CD14-positive monocyte (primary cell): ENCODE data around the gene WIPI1. TPM values are rescaled to one million over a fixed set of nuclear protein-coding genes. Genes with fewer than 3 reads are reported as not detected.

ENCODE experiments used
- DNase-seq, 3 donors: peaks; one replicate each; pipeline ENCODE4 v3.0.0-alpha.2; 2011 to 2022
- H2AFZ ChIP-seq: 2 replicates; pipeline ENCODE4 v1.6.0; 2012; ENCODE audit warnings: mild to moderate bottlenecking, low read depth, low read length, inconsistent platforms; ENCODE audit not compliant: insufficient read depth, poor library complexity, severe bottlenecking
- H3K27ac ChIP-seq, 2 donors: 1 replicate in 1 of 2; 2 replicates in 1 of 2; pipeline ENCODE4 v1.5.1; 2012 to 2013; ENCODE audit warnings: low read length in 2 of 2, control low read depth in 1 of 2, inconsistent platforms in 1 of 2, low read depth in 1 of 2, mild to moderate bottlenecking in 1 of 2
- H3K27me3 ChIP-seq, 2 donors: one replicate each; pipeline versions ENCODE4 v1.6.0 to v1.6.1; 2011 to 2013; ENCODE audit warnings: low read length in 2 of 2; ENCODE audit not compliant: control insufficient read depth in 2 of 2, insufficient read depth in 2 of 2
- H3K36me3 ChIP-seq, 2 donors: replicated peaks in 1 of 2; 1 replicate in 1 of 2; 2 replicates in 1 of 2; pipeline versions ENCODE4 v1.5.1 to v1.6.1; 2012 to 2013; ENCODE audit warnings: low read length in 2 of 2, control low read depth in 1 of 2, inconsistent platforms in 1 of 2, mild to moderate bottlenecking in 1 of 2; ENCODE audit not compliant: insufficient read depth in 2 of 2, control insufficient read depth in 1 of 2
- H3K4me1 ChIP-seq, 2 donors: 1 replicate in 1 of 2; 2 replicates in 1 of 2; pipeline versions ENCODE4 v1.5.1 to v1.6.1; 2012 to 2013; ENCODE audit warnings: low read length in 2 of 2, control low read depth in 1 of 2, inconsistent platforms in 1 of 2, mild to moderate bottlenecking in 1 of 2, moderate library complexity in 1 of 2; ENCODE audit not compliant: insufficient read depth in 2 of 2, control insufficient read depth in 1 of 2
- H3K4me2 ChIP-seq: replicated peaks from 2 replicates; pipeline ENCODE3; 2012; ENCODE audit warnings: low read length, moderate library complexity, mild to moderate bottlenecking; ENCODE audit not compliant: poor library complexity, severe bottlenecking; ENCODE audit errors: extremely low read depth
- H3K4me3 ChIP-seq, 3 experiments: fragments of 200-600 bp in 1 of 3; sonication (generic) in 1 of 3; replicated peaks in 1 of 3; 1 replicate in 2 of 3; 2 replicates in 1 of 3; pipeline ENCODE4 v1.5.1; 2011 to 2013; ENCODE audit warnings: low read length in 3 of 3, mild to moderate bottlenecking in 3 of 3, control low read depth in 2 of 3, low read depth in 2 of 3, inconsistent platforms in 1 of 3, moderate library complexity in 1 of 3
- H3K79me2 ChIP-seq: 2 replicates; pipeline ENCODE4 v1.6.0; 2012; ENCODE audit warnings: mild to moderate bottlenecking, control low read depth, inconsistent platforms, low read length, moderate library complexity; ENCODE audit not compliant: insufficient read depth
- H3K9ac ChIP-seq: 2 replicates; pipeline ENCODE4 v1.6.0; 2017; ENCODE audit warnings: low read length, mild to moderate bottlenecking; ENCODE audit not compliant: insufficient read depth, poor library complexity, severe bottlenecking
- H3K9me3 ChIP-seq, 2 donors: replicated peaks in 1 of 2; 1 replicate in 1 of 2; 2 replicates in 1 of 2; pipeline versions ENCODE4 v1.5.1 to v1.6.1; 2012 to 2013; ENCODE audit warnings: low read length in 2 of 2, control low read depth in 1 of 2; ENCODE audit not compliant: control insufficient read depth in 1 of 2, insufficient read depth in 1 of 2
- H4K20me1 ChIP-seq: 2 replicates; pipeline ENCODE4 v1.6.0; 2012; ENCODE audit warnings: mild to moderate bottlenecking, low read length, control low read depth, moderate library complexity; ENCODE audit not compliant: insufficient read depth
- H3K27ac Mint-ChIP-seq, 7 donors: one replicate each; pipeline ENCODE4 v1.8.0; 2020; ENCODE audit warnings: mild to moderate bottlenecking in 7 of 7, mixed read lengths in 7 of 7, moderate library complexity in 6 of 7, inconsistent platforms in 2 of 7
- H3K27me3 Mint-ChIP-seq, 3 donors: one replicate each; pipeline ENCODE4 v1.8.0; 2021 to 2022; ENCODE audit warnings: low read depth in 3 of 3, mild to moderate bottlenecking in 3 of 3, mixed read lengths in 3 of 3, moderate library complexity in 3 of 3, inconsistent platforms in 1 of 3
- H3K36me3 Mint-ChIP-seq, 2 donors: one replicate each; pipeline ENCODE4 v1.8.0; 2020; ENCODE audit warnings: mixed read lengths in 2 of 2, inconsistent platforms in 1 of 2, mild to moderate bottlenecking in 1 of 2
- H3K4me1 Mint-ChIP-seq: one replicate; pipeline ENCODE4 v1.8.0; 2020; ENCODE audit warnings: mild to moderate bottlenecking, mixed read lengths
- H3K4me3 Mint-ChIP-seq, 2 donors: one replicate each; pipeline ENCODE4 v1.8.0; 2020; ENCODE audit warnings: mild to moderate bottlenecking in 2 of 2, mixed read lengths in 2 of 2, moderate library complexity in 1 of 2
- H3K9me3 Mint-ChIP-seq, 7 donors: one replicate each; pipeline ENCODE4 v1.8.0; 2020 to 2022; ENCODE audit warnings: mixed read lengths in 7 of 7, mild to moderate bottlenecking in 6 of 7, moderate library complexity in 6 of 7, inconsistent platforms in 2 of 7
- CTCF ChIP-seq: fragments of 200-600 bp; IDR thresholded peaks from one replicate; pipeline ENCODE4 v1.8.0; 2022; ENCODE audit warnings: antibody characterized with exemption, mild to moderate bottlenecking
- WGBS: methylation state at CpG from one replicate; pipeline ENCODE4 v1.1.5; 2013; ENCODE audit warnings: missing lambda C conversion rate; ENCODE audit not compliant: insufficient coverage; 5-methylcytosine and 5-hydroxymethylcytosine counted together
- intact Hi-C, 2 donors: fragments of 100-400 bp; cut with micrococcal nuclease; formaldehyde crosslinking; loops; one replicate each; pipeline versions ENCODE4 v1.15.0 to v1.15.1; 2023
- polyA plus RNA-seq, 3 donors: library from polyadenylated mRNA; depleted of rRNA in 1 of 3; unstranded in 2 of 3; stranded (reverse) in 1 of 3; fragments of 300-500 nt in 2 of 3; fragments of >200 nt in 1 of 3; fragmentation: Illumina TruSeq in 2 of 3; gene quantifications; 1 replicate in 2 of 3; 2 replicates in 1 of 3; pipeline ENCODE4 v1.2.3, GENCODE V29; 2012 to 2021

WIPI1 gene
- polyA plus RNA-seq, 3 donors: 19.9 to 31.9 (median 22.1) TPM

GRCh38 chr17:68458260-68459036, 1.2 kb upstream of the WIPI1 start:
- H3K4me2 ChIP-seq: peak overlapping the region; percentile 84
- peak overlapping the region; percentile 73 for H2AFZ ChIP-seq
- intact Hi-C loops: loop anchor here (5.0 kb wide), 2 partner anchors 211 to 421 kb away; partner anchors contain the start of genes AMZ2 (in 1 of the 2) and KPNA2 (in 1 of the 2)
- peak overlapping the region; percentile 51 to 77 (median 54) for H3K4me3 ChIP-seq
- H3K27me3 ChIP-seq: peaks cover 0 to 5% of the 10 kb centered on the region in 2 donors
- WGBS: no CpG with 5 or more reads among the region's 12 CpGs
- H3K27me3 Mint-ChIP-seq: peaks cover 0 to 8% (median 3%) of the 10 kb centered on the region in 3 donors
- H3K27ac Mint-ChIP-seq: peak overlapping the region; percentile 82 to 92 (median 90)
- peaks cover 10% of the 10 kb centered on the region for H3K79me2 ChIP-seq
- H3K36me3 ChIP-seq: no peaks in the 10 kb centered on the region
- H3K27ac ChIP-seq: peak overlapping the region in 1 of 2 donors; percentile 73
- peaks cover 41 to 42% of the 10 kb centered on the region in 2 donors for H3K4me1 ChIP-seq
- peak overlapping the region; percentile 76 to 79 for H3K4me3 Mint-ChIP-seq
- peaks cover 52% of the 10 kb centered on the region for H3K4me1 Mint-ChIP-seq
- no peak for TF ChIP-seq CTCF
- DNase-seq: no peak
- no peaks in the 10 kb centered on the region for H4K20me1 ChIP-seq
- peak overlapping the region; percentile 37 for H3K9ac ChIP-seq
- peaks cover 0 to 5% (median 0%) of the 10 kb centered on the region in 7 donors for H3K9me3 Mint-ChIP-seq
- no peaks in the 10 kb centered on the region for H3K9me3 ChIP-seq
- H3K36me3 Mint-ChIP-seq: peaks cover 6 to 14% of the 10 kb centered on the region in 2 donors

DNA sequence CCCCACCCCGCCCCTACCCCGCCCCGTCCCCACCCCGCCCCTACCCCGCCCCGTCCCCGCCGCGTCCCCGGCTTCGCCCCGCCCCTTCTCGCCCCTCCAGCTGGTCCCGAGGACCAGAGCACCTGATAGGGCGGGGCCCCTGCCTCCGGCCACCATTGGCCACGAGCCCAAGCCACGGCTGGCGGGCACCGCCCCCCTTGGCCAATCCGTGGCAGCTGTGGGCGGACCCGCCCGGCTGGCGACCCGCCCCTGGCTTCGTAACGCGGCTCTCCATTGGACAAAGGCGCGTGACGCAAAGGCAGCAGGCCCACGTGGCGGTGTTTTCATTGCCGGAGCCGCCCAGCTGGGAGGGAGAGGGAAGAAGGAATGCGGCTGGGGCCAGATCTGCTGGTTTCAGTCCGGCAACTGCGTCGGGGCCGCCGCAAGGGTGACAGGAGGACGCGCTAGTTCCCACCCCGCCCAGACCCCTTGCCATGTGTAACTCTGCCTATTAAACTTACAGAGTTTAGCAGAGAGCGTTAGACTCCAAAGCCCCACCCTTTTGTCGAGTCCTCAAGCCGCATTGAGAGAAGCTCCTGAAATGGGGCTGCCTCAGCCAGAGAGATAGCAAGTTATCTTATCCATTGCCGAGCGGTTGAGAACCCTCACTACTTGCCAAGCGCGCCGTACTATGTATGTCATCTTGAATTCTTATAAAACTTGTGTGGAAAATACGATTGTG, 403 bp upstream of the WIPI1 start:
- intact Hi-C loops: loop anchor here (5.0 kb wide), 2 partner anchors 210 to 420 kb away; partner anchors contain the start of genes AMZ2 (in 1 of the 2) and KPNA2 (in 1 of the 2)
- Mint-ChIP-seq H3K36me3 (peaks cover 9 to 20% of the 10 kb centered on the region in 2 donors), H3K27ac (peak overlapping the region; percentile 84 to 94 (median 90)), H3K4me1 (peaks cover 52% of the 10 kb centered on the region), H3K4me3 (peak overlapping the region; percentile 76 to 79), H3K9me3 (peaks cover 0 to 5% (median 0%) of the 10 kb centered on the region in 7 donors), H3K27me3 (peaks cover 0 to 8% (median 4%) of the 10 kb centered on the region in 3 donors)
- Histone ChIP-seq H2AFZ (peak overlapping the region; percentile 73), H3K9me3 (no peaks in the 10 kb centered on the region), H3K36me3 (peaks cover 3 to 4% of the 10 kb centered on the region in 2 donors), H3K79me2 (peaks cover 10% of the 10 kb centered on the region), H3K27ac (peak overlapping the region; percentile 35 to 73), H3K4me1 (peaks cover 40 to 41% of the 10 kb centered on the region in 2 donors), H3K4me2 (peak overlapping the region; percentile 96), H4K20me1 (no peaks in the 10 kb centered on the region), H3K9ac (peak overlapping the region; percentile 37), H3K27me3 (peaks cover 0 to 5% of the 10 kb centered on the region in 2 donors), H3K4me3 (peak overlapping the region; percentile 51 to 88 (median 54))
- peak; percentile 98 to 99 (median 99) for DNase-seq
- no peak for TF ChIP-seq CTCF
- WGBS: 1% methylated on average over 36 of the region's 54 CpGs
